RWPE1 (cell line): Measurements from ENCODE around the gene BMP5.

Experiments
- CTCF ChIA-PET: fragments of 350-600 bp; sonication (Branson Sonifier 250); formaldehyde crosslinking; extraction: SDS; loops from one replicate; lab custom pipeline; 2021; lab: Yijun Ruan, JAX
- POLR2A ChIA-PET: fragments of 400-600 bp; formaldehyde crosslinking; extraction: SDS; loops from one replicate; lab custom pipeline; 2020; ENCODE audit warnings: antibody characterized with exemption; ENCODE audit not compliant: low non-redundant PET; lab: Yijun Ruan, JAX
- DNase-seq: peaks from one replicate; pipeline ENCODE4 v3.0.0; 2012; ENCODE audit warnings: low spot score
- H3K27ac ChIP-seq: fragments of 450-650 bp; 2 replicates; pipeline ENCODE4 v1.5.1; 2017
- TF ChIP-seq, protein P1 (sequence below): fragments of 450-650 bp; conservative IDR thresholded peaks from 2 replicates; pipeline ENCODE4 v1.5.1; 2017; ENCODE audit warnings: low read depth, mild to moderate bottlenecking

The BMP5 gene

DNA sequence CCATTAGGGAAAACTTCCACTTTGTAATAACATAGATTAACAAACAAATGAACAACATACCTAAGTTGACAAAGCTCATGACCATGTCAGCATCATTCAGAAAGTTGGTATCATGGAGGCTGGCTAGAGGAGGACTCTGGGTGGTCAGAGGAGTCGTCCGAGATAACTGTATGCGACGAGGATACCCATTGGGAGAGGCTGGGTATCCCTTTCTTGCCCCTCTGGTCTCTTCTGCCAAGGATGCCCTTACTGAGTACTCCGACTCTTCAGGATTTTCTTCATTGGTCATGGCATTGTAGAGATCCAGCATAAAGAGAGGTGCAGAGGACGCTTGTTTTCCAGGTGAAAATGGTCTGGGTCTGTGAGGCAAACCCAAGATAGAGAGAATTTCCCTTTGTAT is 1.1 kb downstream of the BMP5 start:
- CTCF ChIA-PET, result no interaction called here
- POLR2A ChIA-PET, result no interaction called here
- TF ChIP-seq, protein P1, sequence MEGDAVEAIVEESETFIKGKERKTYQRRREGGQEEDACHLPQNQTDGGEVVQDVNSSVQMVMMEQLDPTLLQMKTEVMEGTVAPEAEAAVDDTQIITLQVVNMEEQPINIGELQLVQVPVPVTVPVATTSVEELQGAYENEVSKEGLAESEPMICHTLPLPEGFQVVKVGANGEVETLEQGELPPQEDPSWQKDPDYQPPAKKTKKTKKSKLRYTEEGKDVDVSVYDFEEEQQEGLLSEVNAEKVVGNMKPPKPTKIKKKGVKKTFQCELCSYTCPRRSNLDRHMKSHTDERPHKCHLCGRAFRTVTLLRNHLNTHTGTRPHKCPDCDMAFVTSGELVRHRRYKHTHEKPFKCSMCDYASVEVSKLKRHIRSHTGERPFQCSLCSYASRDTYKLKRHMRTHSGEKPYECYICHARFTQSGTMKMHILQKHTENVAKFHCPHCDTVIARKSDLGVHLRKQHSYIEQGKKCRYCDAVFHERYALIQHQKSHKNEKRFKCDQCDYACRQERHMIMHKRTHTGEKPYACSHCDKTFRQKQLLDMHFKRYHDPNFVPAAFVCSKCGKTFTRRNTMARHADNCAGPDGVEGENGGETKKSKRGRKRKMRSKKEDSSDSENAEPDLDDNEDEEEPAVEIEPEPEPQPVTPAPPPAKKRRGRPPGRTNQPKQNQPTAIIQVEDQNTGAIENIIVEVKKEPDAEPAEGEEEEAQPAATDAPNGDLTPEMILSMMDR, result no peak
- no peak overlapping the region for H3K27ac ChIP-seq
- no peak for DNase-seq

DNA sequence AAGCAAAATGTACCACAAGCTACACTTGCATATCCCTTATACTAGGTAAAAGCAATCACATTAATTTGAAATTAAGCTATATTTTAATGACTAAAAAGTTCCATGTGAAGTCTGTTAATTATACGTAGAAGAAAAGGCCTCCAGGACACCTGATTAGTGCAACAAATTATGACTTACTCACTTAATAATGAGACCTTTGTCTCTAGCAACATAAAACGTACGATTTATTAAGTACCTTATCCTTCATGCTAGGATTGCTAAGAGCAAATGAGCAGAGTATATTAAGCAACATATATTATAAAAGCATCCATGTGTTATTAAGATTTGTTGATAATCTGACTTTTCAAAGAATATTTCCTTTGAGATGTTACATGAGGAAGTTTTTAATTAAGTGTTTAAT is 2.5 kb downstream of the BMP5 start:
- no peak for DNase-seq
- TF ChIP-seq, protein P1, result no peak
- H3K27ac ChIP-seq, result no peak overlapping the region
- ChIA-PET CTCF (no interaction called here), POLR2A (no interaction called here)

DNA sequence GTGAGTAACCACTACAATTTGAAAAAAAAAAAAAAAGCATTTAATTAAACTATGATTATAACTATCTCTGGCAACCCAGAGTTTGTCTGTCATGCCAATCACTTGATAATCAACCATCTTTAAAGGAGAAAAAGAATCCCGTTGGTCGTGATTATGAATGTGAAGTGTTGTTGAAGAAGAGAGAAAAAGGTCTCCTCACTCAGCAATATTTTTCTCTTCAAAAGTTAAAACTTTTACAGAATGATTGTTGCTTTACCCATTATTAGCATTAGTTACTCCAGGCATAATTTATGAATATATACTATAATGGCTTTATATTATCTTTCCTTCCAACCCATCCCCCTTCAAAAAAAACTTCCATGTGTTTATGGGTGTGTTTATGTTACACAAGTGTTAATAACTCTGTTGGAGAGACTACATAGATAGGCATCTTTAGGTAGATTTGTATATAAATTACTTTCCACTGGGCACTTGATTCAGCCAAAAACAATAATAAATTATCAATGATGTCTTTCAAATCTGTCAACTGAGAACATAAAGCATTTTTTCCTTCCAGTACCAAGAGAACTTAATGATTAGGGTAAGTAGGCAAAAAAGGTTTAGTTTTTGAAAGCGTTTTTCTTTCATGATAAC is 5.1 kb downstream of the BMP5 start:
- ChIA-PET CTCF (no interaction called here), POLR2A (no interaction called here)
- DNase-seq, result no peak
- H3K27ac ChIP-seq, result no peak overlapping the region
- TF ChIP-seq, protein P1, result no peak

DNA sequence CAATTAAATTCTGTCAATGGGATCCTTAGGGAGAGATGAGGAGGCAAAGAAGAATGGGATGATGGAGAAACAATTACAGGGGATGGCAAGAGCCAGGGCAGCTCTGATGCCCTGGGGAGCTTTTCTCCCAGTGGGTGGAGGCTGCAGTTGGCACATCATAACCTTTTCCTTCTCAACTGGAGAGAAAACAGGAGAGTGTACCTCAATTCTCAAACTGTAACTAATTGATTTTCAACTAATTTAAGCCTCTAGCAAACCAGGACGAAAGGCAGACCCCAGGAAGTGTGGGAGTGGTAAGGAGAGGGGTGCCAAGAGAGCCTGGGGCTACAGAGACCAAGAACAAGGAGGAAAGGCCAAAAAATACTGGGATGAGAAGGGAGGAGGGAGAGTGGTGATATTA is 5.7 kb downstream of the BMP5 start:
- DNase-seq, result peak; percentile 8
- ChIA-PET POLR2A (interaction anchor here (0.6 kb wide), 1 partner anchor 269 kb away, joined by 3 read pairs; no protein-coding TSS in a partner anchor), CTCF (no interaction called here)
- TF ChIP-seq, protein P1, result no peak
- H3K27ac ChIP-seq, result no peak overlapping the region

DNA sequence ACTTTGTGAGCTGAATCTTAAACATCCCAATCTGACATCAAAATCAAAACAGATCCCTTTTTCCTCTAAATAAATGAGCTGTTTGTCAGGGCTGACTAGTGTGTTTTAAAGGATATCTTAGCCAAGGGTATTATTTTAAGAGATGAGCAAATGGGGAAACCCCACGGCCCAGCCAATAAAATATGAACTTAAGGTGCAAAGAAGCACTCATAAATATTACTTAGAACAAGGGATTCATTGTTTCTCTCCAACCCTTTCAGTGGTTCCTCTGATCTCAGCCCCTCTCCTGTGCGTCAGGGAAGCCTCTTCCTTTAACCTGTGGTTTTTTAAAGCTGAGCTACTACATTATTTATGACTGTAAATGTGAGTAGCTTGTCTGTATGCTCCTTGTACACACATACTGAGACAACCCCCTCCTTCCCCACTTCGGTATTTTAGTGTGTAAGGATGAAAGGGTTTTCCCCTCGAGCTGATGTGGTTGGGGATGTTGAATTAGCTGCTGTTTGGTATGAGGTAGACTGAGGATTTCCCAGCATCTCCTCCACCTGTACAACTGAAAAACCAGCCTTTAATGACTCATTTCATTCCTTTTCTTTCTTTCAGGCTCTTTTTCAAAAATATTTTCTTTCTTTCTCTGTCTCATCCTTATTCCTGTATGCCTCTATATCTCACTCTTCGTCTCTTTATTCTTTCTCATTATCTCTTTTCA is 6.5 kb downstream of the BMP5 start:
- peak; percentile 58 for DNase-seq
- POLR2A ChIA-PET, result interaction anchor here (0.6 kb wide), 1 partner anchor 268 kb away, joined by 3 read pairs; no protein-coding TSS in a partner anchor
- TF ChIP-seq, protein P1, result no peak
- CTCF ChIA-PET, result interaction anchor here (0.8 kb wide), 1 partner anchor 83 kb away, joined by 3 read pairs; no protein-coding TSS in a partner anchor
- no peak overlapping the region for H3K27ac ChIP-seq

DNA sequence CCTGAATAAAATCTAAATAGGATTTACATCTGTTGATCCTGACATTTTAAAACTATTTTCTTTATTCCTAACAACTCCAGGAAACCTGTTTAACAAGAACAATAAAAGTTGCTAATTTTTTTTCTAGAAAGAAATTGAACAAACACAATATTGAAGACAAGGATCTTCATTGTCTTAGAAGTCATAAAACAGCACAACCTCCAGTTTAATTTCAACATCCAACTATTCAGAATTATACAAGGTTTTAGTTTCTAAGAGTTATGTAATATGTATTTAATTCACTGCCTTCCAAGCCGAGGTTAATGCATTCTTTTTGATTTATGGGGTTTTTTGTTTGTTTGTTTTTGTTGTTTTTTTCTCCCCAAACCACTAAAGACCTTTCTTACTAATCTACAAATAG is 7.2 kb downstream of the BMP5 start:
- ChIA-PET POLR2A (no interaction called here), CTCF (no interaction called here)
- TF ChIP-seq, protein P1, result no peak
- no peak for DNase-seq
- H3K27ac ChIP-seq, result no peak overlapping the region
